Neural cell (in vitro differentiated cells): ENCODE data around the gene BRICD5. TPM values are rescaled to one million over a fixed set of nuclear protein-coding genes. Genes with fewer than 3 reads are reported as not detected.
"Not testable (repeated sequence)": the region's sequence is repeated elsewhere in the genome, so short reads cannot be mapped to it uniquely, and the experiment has no call there.

ENCODE experiments used
- H2AFZ ChIP-seq: fragments of 200-600, 300-800 bp; sonication (generic), shearing (Covaris generic); 2 replicates; pipeline ENCODE4 v1.6.0; 2014; ENCODE audit warnings: low read depth, mild to moderate bottlenecking, antibody characterized with exemption, low read length, moderate library complexity
- H3F3A ChIP-seq: fragments of 200-600 bp; shearing (Covaris generic); 2 replicates; pipeline ENCODE4 v1.6.1; 2016; ENCODE audit warnings: mild to moderate bottlenecking, moderate library complexity, mixed read lengths, antibody characterized with exemption, low read length; ENCODE audit not compliant: insufficient read depth, poor library complexity, severe bottlenecking
- H3K27ac ChIP-seq: fragments of 200-600, 300-800 bp; sonication (generic), shearing (Covaris generic); 2 replicates; pipeline ENCODE4 v1.5.1; 2014; ENCODE audit warnings: mild to moderate bottlenecking, low read length, moderate library complexity
- H3K27me3 ChIP-seq: fragments of 300-800, 200-600 bp; sonication (generic), shearing (Covaris generic); 2 replicates; pipeline ENCODE4 v1.6.0; 2014; ENCODE audit warnings: mild to moderate bottlenecking, low read depth, low read length, moderate library complexity; ENCODE audit not compliant: insufficient read depth
- H3K36me3 ChIP-seq: fragments of 300-800, 200-600 bp; sonication (generic), shearing (Covaris generic); 2 replicates; pipeline ENCODE4 v1.5.1; 2014; ENCODE audit warnings: mild to moderate bottlenecking, antibody characterized with exemption, low read length, moderate library complexity; ENCODE audit not compliant: insufficient read depth
- H3K4me2 ChIP-seq: fragments of 300-800, 200-600 bp; sonication (generic), shearing (Covaris generic); 2 replicates; pipeline ENCODE4 v1.6.0; 2014; ENCODE audit warnings: mild to moderate bottlenecking, low read length
- H3K4me3 ChIP-seq: fragments of 300-800, 200-600 bp; sonication (generic), shearing (Covaris generic); 2 replicates; pipeline ENCODE4 v1.5.1; 2014; ENCODE audit warnings: mild to moderate bottlenecking, low read length, moderate library complexity
- H3K79me2 ChIP-seq: fragments of 200-600 bp; shearing (Covaris generic); replicated peaks from 2 replicates; pipeline ENCODE4 v1.6.0; 2014; ENCODE audit warnings: mild to moderate bottlenecking, low read length, moderate library complexity; ENCODE audit not compliant: insufficient read depth
- H3K9ac ChIP-seq: fragments of 300-800, 200-600 bp; sonication (generic), shearing (Covaris generic); 2 replicates; pipeline ENCODE4 v1.6.1; 2016; ENCODE audit warnings: mild to moderate bottlenecking, low read length, mixed read lengths
- H3K9me2 ChIP-seq: fragments of 200-600 bp; shearing (Covaris generic); 2 replicates; pipeline ENCODE4 v1.6.1; 2016; ENCODE audit warnings: mild to moderate bottlenecking, low read length, mixed read lengths; ENCODE audit not compliant: insufficient read depth
- H3K9me3 ChIP-seq: fragments of 200-600, 300-800 bp; sonication (generic), shearing (Covaris generic); 2 replicates; pipeline ENCODE4 v1.6.1; 2016; ENCODE audit warnings: mild to moderate bottlenecking, mixed run types, low read length, moderate library complexity, mixed read lengths
- H4K20me1 ChIP-seq: fragments of 200-600 bp; shearing (Covaris generic); 2 replicates; pipeline ENCODE4 v1.6.1; 2016; ENCODE audit warnings: mild to moderate bottlenecking, mixed run types; ENCODE audit not compliant: insufficient read depth
- EP300 ChIP-seq: fragments of 450-650 bp; conservative IDR thresholded peaks from 2 replicates; pipeline ENCODE4 v1.6.1; 2014; ENCODE audit warnings: antibody characterized with exemption, mild to moderate bottlenecking, moderate library complexity; ENCODE audit not compliant: poor library complexity, severe bottlenecking
- EZH2 ChIP-seq: fragments of 200-600, 300-800 bp; shearing (Covaris generic), sonication (generic); IDR thresholded peaks from 2 replicates; pipeline ENCODE4 v1.6.1; 2014; ENCODE audit warnings: antibody characterized with exemption, low read length, borderline replicate concordance, mild to moderate bottlenecking; ENCODE audit not compliant: insufficient read depth, poor library complexity, severe bottlenecking
- MXI1 ChIP-seq: fragments of 450-650 bp; conservative IDR thresholded peaks from 2 replicates; pipeline ENCODE4 v1.6.1; 2014; ENCODE audit warnings: antibody characterized with exemption, mild to moderate bottlenecking; ENCODE audit not compliant: poor library complexity, severe bottlenecking
- POLR2AphosphoS5 ChIP-seq: IDR thresholded peaks from 2 replicates; pipeline ENCODE4 v1.6.1; 2012
- RAD21 ChIP-seq: fragments of 450-650 bp; conservative IDR thresholded peaks from 2 replicates; pipeline ENCODE4 v1.6.1; 2014; ENCODE audit warnings: antibody characterized with exemption, mild to moderate bottlenecking, moderate library complexity
- SMC3 ChIP-seq: fragments of 450-650 bp; conservative IDR thresholded peaks from 2 replicates; pipeline ENCODE4 v1.6.1; 2014; ENCODE audit warnings: antibody characterized with exemption, mild to moderate bottlenecking, moderate library complexity; ENCODE audit not compliant: poor library complexity
- TAF1 ChIP-seq: IDR thresholded peaks from 2 replicates; pipeline ENCODE4 v1.6.1; 2012; ENCODE audit warnings: low read depth
- polyA minus RNA-seq: library from RNA; depleted of rRNA, polyadenylated mRNA; stranded (reverse); fragments of >200 nt; gene quantifications from 2 replicates; pipeline ENCODE4 v1.2.3, GENCODE V29; 2014
- polyA plus RNA-seq: library from polyadenylated mRNA; depleted of rRNA; stranded (reverse); fragments of >200 nt; gene quantifications from 2 replicates; pipeline ENCODE4 v1.2.3, GENCODE V29; 2014
- TF ChIP-seq, protein P1 (sequence below): fragments of 450-650 bp; IDR thresholded peaks from 2 replicates; pipeline ENCODE4 v1.5.1; 2014; ENCODE audit warnings: antibody characterized with exemption, mild to moderate bottlenecking, moderate library complexity; ENCODE audit not compliant: poor library complexity, severe bottlenecking
- TF ChIP-seq, protein P2 (sequence below): IDR thresholded peaks from 2 replicates; pipeline ENCODE4 v1.6.1; 2012; ENCODE audit warnings: borderline replicate concordance

The BRICD5 gene
- 39.2 and 43.6 TPM in 2 replicates for polyA plus RNA-seq
- 4.7 and 6.6 TPM in 2 replicates for polyA minus RNA-seq

DNA sequence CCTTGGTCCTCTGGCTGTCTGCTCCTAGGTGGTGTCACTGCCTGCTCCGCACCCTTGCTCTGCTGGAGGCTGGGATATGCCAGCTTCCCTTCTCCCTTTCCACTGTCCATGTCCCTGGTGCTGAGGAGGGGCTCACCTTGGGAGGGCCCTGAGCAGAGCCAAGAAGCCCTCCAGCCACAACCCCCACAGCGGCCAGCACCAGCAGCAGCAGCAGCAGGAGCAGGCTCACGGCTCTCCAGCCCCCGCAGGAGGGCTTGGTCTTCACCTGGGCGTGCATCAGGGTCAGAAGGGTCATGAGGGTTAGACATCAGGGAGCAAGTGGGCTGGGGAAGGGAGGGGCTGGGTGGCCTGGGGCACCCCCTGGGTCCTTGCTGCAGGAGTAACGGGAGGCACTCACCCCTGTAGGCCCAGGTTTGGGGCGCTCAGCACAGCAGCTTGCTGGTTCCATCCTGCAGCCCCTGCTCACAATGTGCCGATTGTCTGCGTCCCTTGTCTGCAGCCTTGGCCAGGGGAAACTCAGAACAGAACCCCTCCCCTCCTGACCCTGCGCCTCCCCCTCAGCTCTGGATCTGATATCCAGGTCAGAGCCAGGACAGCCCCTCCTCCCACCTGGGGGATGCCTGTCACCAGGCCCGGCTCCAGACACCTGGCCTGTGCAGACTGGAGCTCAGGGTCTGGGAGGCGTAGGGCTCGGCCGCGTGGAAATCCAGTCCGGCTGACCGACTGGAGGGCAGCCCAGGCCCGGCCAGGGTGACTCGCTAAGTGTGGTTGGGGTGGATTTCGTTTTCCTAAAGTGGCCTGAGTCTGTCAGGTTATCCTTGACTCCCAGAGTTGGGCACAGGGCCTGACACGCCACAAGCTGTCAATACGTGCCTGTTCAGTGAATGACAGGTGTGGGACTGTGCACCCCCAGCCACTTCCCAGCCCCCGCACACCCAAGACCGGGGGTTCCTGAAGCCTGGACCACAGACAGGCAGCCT, at the start of gene BRICD5:
Gene BRICD5, minus strand, starts transcription at position 478 of the 980 bp plus-strand sequence. Its CDS starts 30 bp downstream, at position 448.
- Histone ChIP-seq H3F3A (no peaks in the 10 kb centered on the region), H3K79me2 (peaks cover 9% of the 10 kb centered on the region), H2AFZ (no peak within 1 kb of the TSS), H3K27ac (no peak within 1 kb of the TSS), H3K9ac (no peak within 1 kb of the TSS), H3K4me2 (no peak within 1 kb of the TSS), H3K9me3 (no peaks in the 10 kb centered on the region), H4K20me1 (no peaks in the 10 kb centered on the region), H3K4me3 (no peak within 1 kb of the TSS), H3K27me3 (no peaks in the 10 kb centered on the region), H3K36me3 (peaks cover 6% of the 10 kb centered on the region), H3K9me2 (no peaks in the 10 kb centered on the region)
- TF ChIP-seq POLR2AphosphoS5 (no peak), SMC3 (no peak), MXI1 (no peak), EP300 (no peak), RAD21 (no peak), TAF1 (no peak), EZH2 (no peak)
- TF ChIP-seq, protein P1, sequence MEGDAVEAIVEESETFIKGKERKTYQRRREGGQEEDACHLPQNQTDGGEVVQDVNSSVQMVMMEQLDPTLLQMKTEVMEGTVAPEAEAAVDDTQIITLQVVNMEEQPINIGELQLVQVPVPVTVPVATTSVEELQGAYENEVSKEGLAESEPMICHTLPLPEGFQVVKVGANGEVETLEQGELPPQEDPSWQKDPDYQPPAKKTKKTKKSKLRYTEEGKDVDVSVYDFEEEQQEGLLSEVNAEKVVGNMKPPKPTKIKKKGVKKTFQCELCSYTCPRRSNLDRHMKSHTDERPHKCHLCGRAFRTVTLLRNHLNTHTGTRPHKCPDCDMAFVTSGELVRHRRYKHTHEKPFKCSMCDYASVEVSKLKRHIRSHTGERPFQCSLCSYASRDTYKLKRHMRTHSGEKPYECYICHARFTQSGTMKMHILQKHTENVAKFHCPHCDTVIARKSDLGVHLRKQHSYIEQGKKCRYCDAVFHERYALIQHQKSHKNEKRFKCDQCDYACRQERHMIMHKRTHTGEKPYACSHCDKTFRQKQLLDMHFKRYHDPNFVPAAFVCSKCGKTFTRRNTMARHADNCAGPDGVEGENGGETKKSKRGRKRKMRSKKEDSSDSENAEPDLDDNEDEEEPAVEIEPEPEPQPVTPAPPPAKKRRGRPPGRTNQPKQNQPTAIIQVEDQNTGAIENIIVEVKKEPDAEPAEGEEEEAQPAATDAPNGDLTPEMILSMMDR: no peak
- TF ChIP-seq, protein P2, sequence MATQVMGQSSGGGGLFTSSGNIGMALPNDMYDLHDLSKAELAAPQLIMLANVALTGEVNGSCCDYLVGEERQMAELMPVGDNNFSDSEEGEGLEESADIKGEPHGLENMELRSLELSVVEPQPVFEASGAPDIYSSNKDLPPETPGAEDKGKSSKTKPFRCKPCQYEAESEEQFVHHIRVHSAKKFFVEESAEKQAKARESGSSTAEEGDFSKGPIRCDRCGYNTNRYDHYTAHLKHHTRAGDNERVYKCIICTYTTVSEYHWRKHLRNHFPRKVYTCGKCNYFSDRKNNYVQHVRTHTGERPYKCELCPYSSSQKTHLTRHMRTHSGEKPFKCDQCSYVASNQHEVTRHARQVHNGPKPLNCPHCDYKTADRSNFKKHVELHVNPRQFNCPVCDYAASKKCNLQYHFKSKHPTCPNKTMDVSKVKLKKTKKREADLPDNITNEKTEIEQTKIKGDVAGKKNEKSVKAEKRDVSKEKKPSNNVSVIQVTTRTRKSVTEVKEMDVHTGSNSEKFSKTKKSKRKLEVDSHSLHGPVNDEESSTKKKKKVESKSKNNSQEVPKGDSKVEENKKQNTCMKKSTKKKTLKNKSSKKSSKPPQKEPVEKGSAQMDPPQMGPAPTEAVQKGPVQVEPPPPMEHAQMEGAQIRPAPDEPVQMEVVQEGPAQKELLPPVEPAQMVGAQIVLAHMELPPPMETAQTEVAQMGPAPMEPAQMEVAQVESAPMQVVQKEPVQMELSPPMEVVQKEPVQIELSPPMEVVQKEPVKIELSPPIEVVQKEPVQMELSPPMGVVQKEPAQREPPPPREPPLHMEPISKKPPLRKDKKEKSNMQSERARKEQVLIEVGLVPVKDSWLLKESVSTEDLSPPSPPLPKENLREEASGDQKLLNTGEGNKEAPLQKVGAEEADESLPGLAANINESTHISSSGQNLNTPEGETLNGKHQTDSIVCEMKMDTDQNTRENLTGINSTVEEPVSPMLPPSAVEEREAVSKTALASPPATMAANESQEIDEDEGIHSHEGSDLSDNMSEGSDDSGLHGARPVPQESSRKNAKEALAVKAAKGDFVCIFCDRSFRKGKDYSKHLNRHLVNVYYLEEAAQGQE: no peak

DNA sequence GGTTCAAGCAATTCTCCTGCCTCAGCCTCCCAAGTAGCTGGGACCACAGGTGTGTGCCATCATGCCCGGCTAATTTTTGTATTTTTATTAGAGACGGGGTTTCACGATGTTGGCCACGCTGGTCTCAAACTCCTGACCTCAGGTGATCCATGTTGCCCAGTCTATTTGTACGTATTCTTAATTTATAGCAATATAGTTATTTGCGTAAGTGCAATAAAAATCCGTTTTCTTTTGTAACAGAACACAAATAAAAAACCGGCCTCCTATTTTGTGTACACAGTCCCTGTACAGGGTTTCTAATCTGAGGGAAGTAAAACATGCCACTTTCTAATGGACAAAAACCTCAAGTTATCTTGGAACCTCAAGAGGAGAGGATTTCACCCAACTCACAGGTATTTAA, 49.6 kb upstream of the BRICD5 start:
- Histone ChIP-seq H2AFZ (no peak overlapping the region), H3K4me2 (no peak overlapping the region), H3F3A (no peaks in the 10 kb centered on the region), H3K9ac (no peak overlapping the region), H3K27ac (no peak overlapping the region), H3K9me2 (no peaks in the 10 kb centered on the region), H3K27me3 (no peaks in the 10 kb centered on the region), H3K79me2 (peaks cover 18% of the 10 kb centered on the region), H3K9me3 (no peaks in the 10 kb centered on the region), H3K4me3 (no peak overlapping the region), H3K36me3 (peaks cover 9% of the 10 kb centered on the region), H4K20me1 (no peaks in the 10 kb centered on the region)
- TF ChIP-seq TAF1: no peak
- no peak for TF ChIP-seq EZH2
- TF ChIP-seq MXI1: no peak
- no peak for TF ChIP-seq RAD21
- TF ChIP-seq POLR2AphosphoS5: no peak
- no peak for TF ChIP-seq EP300
- TF ChIP-seq, protein P2: no peak
- TF ChIP-seq, protein P1: no peak
- TF ChIP-seq SMC3: no peak

DNA sequence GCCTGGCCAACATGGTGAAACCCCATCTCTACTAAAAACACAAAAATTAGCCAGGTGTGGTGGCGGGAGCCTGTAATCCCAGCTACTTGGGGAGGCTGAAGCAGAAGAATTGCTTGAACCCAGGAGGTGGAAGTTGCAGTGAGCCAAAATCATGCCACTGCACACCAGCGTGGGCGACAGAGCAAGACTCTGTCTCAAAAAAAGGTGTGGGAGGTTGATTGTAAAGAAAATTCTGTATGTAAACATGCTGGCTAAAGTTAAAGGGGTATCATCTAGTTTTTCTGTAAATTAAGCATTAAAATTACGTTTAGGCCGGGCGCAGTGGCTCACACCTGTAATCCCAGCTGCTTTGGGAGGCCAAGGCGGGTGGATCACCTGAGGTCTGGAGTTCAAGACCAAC, 47.9 kb upstream of the BRICD5 start:
- not testable (repeated sequence) for H3K36me3 ChIP-seq, H3K27me3 ChIP-seq, H3K4me2 ChIP-seq, H3K79me2 ChIP-seq, H3K9me3 ChIP-seq, H3K9me2 ChIP-seq, H3F3A ChIP-seq, H3K4me3 ChIP-seq, H3K27ac ChIP-seq, H2AFZ ChIP-seq, H4K20me1 ChIP-seq, H3K9ac ChIP-seq
